K562 (cell line): ENCODE data around the gene COL4A1. TPM values are rescaled to one million over a fixed set of nuclear protein-coding genes. Genes with fewer than 3 reads are reported as not detected.

Experiments
- ATAC-seq: fragments of 200-7000 bp; cut with Tn5 transposase; 3 replicates; pipeline ENCODE4 v1.9.1; 2020; ENCODE audit warnings: moderate library complexity
- BruUV-seq: library from RNA; stranded (reverse); fragments of 400-500 nt; replicated peaks from 2 replicates; lab custom pipeline; 2021; lab: Mats Ljungman, UMichigan
- CTCF ChIA-PET: fragments of 300-600 bp; formaldehyde crosslinking; extraction: SDS; loops from one replicate; lab custom pipeline; 2021; ENCODE audit warnings: low intra/inter-chr PET ratio; lab: Yijun Ruan, JAX
- POLR2A ChIA-PET: fragments of 300-600, 350-650 bp; sonication (Branson Sonifier 250); formaldehyde crosslinking; extraction: SDS; loops from one replicate; lab custom pipeline; 2021; ENCODE audit warnings: antibody characterized with exemption, inconsistent platforms; lab: Yijun Ruan, JAX
- DNase-seq, 4 experiments: peaks; one replicate each; pipeline versions ENCODE4 v3.0.0 to v3.0.0-alpha.2; 2011 to 2018; ENCODE audit warnings: low spot score in 3 of 4, mixed read lengths in 3 of 4; ENCODE audit errors: extremely low read depth in 1 of 4
- FAIRE-seq: peaks from 2 replicates; lab custom pipeline; 2011; peaks lifted over from hg19 to GRCh38; lab: Jason Lieb, UNC
- H2AFZ ChIP-seq: 2 replicates; pipeline ENCODE4 v1.6.0; 2011; ENCODE audit warnings: low read depth, low read length, control low read depth, inconsistent platforms
- H3K27ac ChIP-seq: fragments of 200-600 bp; 3 replicates; pipeline ENCODE4 v1.8.0; 2011; ENCODE audit warnings: low read depth, mild to moderate bottlenecking, control low read depth, inconsistent platforms, low read length, moderate library complexity, mixed read lengths; ENCODE audit errors: extremely low read depth
- H3K27me3 ChIP-seq, 2 experiments: fragments of 300-600 bp in 1 of 2; 2 replicates in 1 of 2; 3 replicates in 1 of 2; pipeline versions ENCODE4 v1.6.0 to v1.8.0; 2011; ENCODE audit warnings: inconsistent platforms in 2 of 2, low read length in 2 of 2, mild to moderate bottlenecking in 1 of 2, mixed read lengths in 1 of 2, moderate library complexity in 1 of 2; ENCODE audit not compliant: control insufficient read depth in 2 of 2, insufficient read depth in 2 of 2
- H3K36me3 ChIP-seq: fragments of 300-600 bp; 3 replicates; pipeline ENCODE4 v1.8.0; 2011; ENCODE audit warnings: mild to moderate bottlenecking, low read length, inconsistent platforms; ENCODE audit not compliant: control insufficient read depth, insufficient read depth
- H3K4me1 ChIP-seq, 2 experiments: fragments of 200-600 bp in 1 of 2; replicated peaks in 1 of 2; 2 replicates in 1 of 2; 3 replicates in 1 of 2; pipeline versions ENCODE4 v1.5.1 to v1.8.0; 2011; ENCODE audit warnings: inconsistent platforms in 2 of 2, low read length in 2 of 2, mild to moderate bottlenecking in 1 of 2, mixed read lengths in 1 of 2, moderate library complexity in 1 of 2; ENCODE audit not compliant: control insufficient read depth in 2 of 2, insufficient read depth in 2 of 2
- H3K4me2 ChIP-seq: 2 replicates; pipeline ENCODE4 v1.6.1; 2011; ENCODE audit warnings: low read length, control low read depth, inconsistent platforms, mixed read lengths; ENCODE audit not compliant: insufficient read depth
- H3K4me3 ChIP-seq: fragments of 200-600 bp; sonication (generic), shearing (Covaris generic); 2 replicates; pipeline ENCODE4 v1.5.1; 2016; ENCODE audit warnings: control low read depth, inconsistent platforms
- H3K79me2 ChIP-seq: fragments of 200-600 bp; 3 replicates; pipeline ENCODE4 v1.8.0; 2011; ENCODE audit warnings: low read length, inconsistent platforms; ENCODE audit not compliant: control insufficient read depth, insufficient read depth
- H3K9ac ChIP-seq, 2 experiments: 2 replicates each; pipeline versions ENCODE4 v1.6.0 to v1.6.1; 2011; ENCODE audit warnings: low read depth in 2 of 2, low read length in 2 of 2, control low read depth in 1 of 2, inconsistent platforms in 1 of 2, mild to moderate bottlenecking in 1 of 2, mixed read lengths in 1 of 2; ENCODE audit not compliant: insufficient read depth in 1 of 2
- H3K9me1 ChIP-seq: one replicate; pipeline ENCODE4 v1.6.0; 2011; ENCODE audit warnings: inconsistent platforms, mild to moderate bottlenecking, low read length, moderate library complexity; ENCODE audit not compliant: control insufficient read depth, insufficient read depth
- H3K9me3 ChIP-seq: replicated peaks from 2 replicates; pipeline ENCODE4 v1.5.1; 2011; ENCODE audit warnings: low read depth, low read length, inconsistent platforms; ENCODE audit not compliant: control insufficient read depth, insufficient read depth
- H4K20me1 ChIP-seq: replicated peaks from 2 replicates; pipeline ENCODE4 v1.6.1; 2011; ENCODE audit warnings: low read length, inconsistent platforms, mixed read lengths; ENCODE audit not compliant: control insufficient read depth, insufficient read depth
- EP300 ChIP-seq: IDR thresholded peaks from 2 replicates; pipeline ENCODE4 v1.6.1; 2012; ENCODE audit warnings: low read length, improper control_type of control experiment
- PRMT5 ChIP-seq: sonication (generic); formaldehyde crosslinking; IDR thresholded peaks from 2 replicates; pipeline ENCODE4 v1.5.0; 2020; ENCODE audit warnings: missing genetic modification reagents
- RBFOX2 ChIP-seq: fragments of 200-400 bp; formaldehyde crosslinking; IDR thresholded peaks from 2 replicates; pipeline ENCODE4 v1.6.1; 2017; ENCODE audit warnings: low read depth, mild to moderate bottlenecking, low read length, moderate library complexity
- RFX5 ChIP-seq: IDR thresholded peaks from 2 replicates; pipeline ENCODE4 v1.6.1; 2011; ENCODE audit warnings: low read depth, mild to moderate bottlenecking, improper control_type of control experiment, low read length
- SNRNP70 ChIP-seq: fragments of 200-400 bp; formaldehyde crosslinking; optimal IDR thresholded peaks from 2 replicates; pipeline ENCODE3; 2017; ENCODE audit warnings: low read depth, low read length
- STAT5A ChIP-seq: IDR thresholded peaks from 2 replicates; pipeline ENCODE4 v1.6.1; 2012; ENCODE audit warnings: low read length, inconsistent platforms, borderline replicate concordance
- TAF1 ChIP-seq: IDR thresholded peaks from 2 replicates; pipeline ENCODE4 v1.6.1; 2011; ENCODE audit warnings: mild to moderate bottlenecking, low read length, moderate library complexity; ENCODE audit not compliant: insufficient read depth, control insufficient read depth, severe bottlenecking; ENCODE audit errors: extremely low read depth
- TCF15 ChIP-seq: fragments of 250-450 bp; sonication (Bioruptor Pico); IDR thresholded peaks from 2 replicates; pipeline ENCODE4 v1.8.0; 2022; ENCODE audit warnings: moderate library complexity, mild to moderate bottlenecking, inconsistent platforms
- ZNF436 ChIP-seq: fragments of 250-450, 450-650 bp; sonication (Bioruptor Pico); formaldehyde crosslinking; IDR thresholded peaks from 2 replicates; pipeline ENCODE4 v1.7.0; 2020; ENCODE audit warnings: mild to moderate bottlenecking
- ZNF644 ChIP-seq: fragments of 200-800 bp; sonication (Bioruptor generic); IDR thresholded peaks from 2 replicates; pipeline ENCODE4 v1.6.1; 2016; ENCODE audit warnings: low read depth, missing genetic modification characterization, missing compliant biosample characterization
- WGBS: fragments of 100-300 bp; shearing (Covaris generic); methylation state at CpG from one replicate; pipeline ENCODE4 v1.1.6; 2016; ENCODE audit warnings: low coverage, mixed read lengths; ENCODE audit not compliant: insufficient coverage; ENCODE audit errors: missing lambda C conversion rate; 5-methylcytosine and 5-hydroxymethylcytosine counted together
- in situ Hi-C: fragments of 300-500 bp; cut with MboI; formaldehyde crosslinking; loops from 4 replicates; pipeline ENCODE4 v1.15.0; 2018; ENCODE audit warnings: inconsistent platforms, mixed read lengths
- intact Hi-C: fragments of 100-400 bp; cut with micrococcal nuclease; formaldehyde crosslinking; loops from 2 replicates; pipeline ENCODE4 v1.14.2; 2022
- polyA plus RNA-seq, 8 experiments: library from polyadenylated mRNA; depleted of rRNA in 4 of 8; stranded (reverse) in 5 of 8; unstranded in 3 of 8; fragments of >200 nt; fragmentation: Nextera tagmentation in 2 of 8; fragmentation: Illumina TruSeq in 1 of 8; extraction: Ambion mirVana in 2 of 8; extraction: Trizol in 1 of 8; gene quantifications; 2 replicates each; pipeline versions ENCODE4 v1.2.1 to v1.2.3, GENCODE V29; 2011 to 2014; ENCODE audit warnings: inconsistent platforms in 1 of 8, missing spikeins in 1 of 8
- total RNA-seq, 7 experiments: library from RNA; depleted of rRNA in 6 of 7; stranded (reverse); fragments of >200 nt in 6 of 7; fragmentation: Illumina TruSeq in 2 of 7; extraction: Trizol in 2 of 7; gene quantifications; 2 replicates each; pipeline versions ENCODE4 v1.2.1 to v1.2.3, GENCODE V29; 2011 to 2021; ENCODE audit warnings: low replicate concordance in 1 of 7

COL4A1 gene
- total and polyA plus RNA-seq, 9 of the 15 experiments (the other 6 are each of a cell fraction or from before 2014, with no cell fraction given), result 0.35 TPM; not detected in 8

- BruUV-seq, result no TSS peak
- no peaks in the 10 kb centered on the region for H3K9me1 ChIP-seq
- no peak overlapping the region for H2AFZ ChIP-seq
- H3K27ac ChIP-seq, result no peak overlapping the region
- H3K4me2 ChIP-seq, result no peak overlapping the region
- H3K4me3 ChIP-seq, result no peak overlapping the region
- H3K27me3 ChIP-seq, result peaks cover 0 to 9% of the 10 kb centered on the region in 2 experiments; a peak in 2 of 5 replicates
- ATAC-seq, result no peak
- H3K79me2 ChIP-seq, result no peaks in the 10 kb centered on the region
- ChIA-PET POLR2A (no interaction called here), CTCF (interaction anchor here (0.7 kb wide), 1 partner anchor 8 kb away, joined by 4 read pairs; no protein-coding TSS in a partner anchor)
- TF ChIP-seq RBFOX2 (no peak), TAF1 (no peak), RFX5 (no peak), PRMT5 (no peak), SNRNP70 (no peak), TCF15 (CRISPR knock-in tag) (no peak), EP300 (no peak), ZNF644 (tag) (no peak), ZNF436 (no peak), STAT5A (no peak)
- intact Hi-C loops (no loop called here), in situ Hi-C loops (no loop called here)
- no peaks in the 10 kb centered on the region for H4K20me1 ChIP-seq
- no peaks in the 10 kb centered on the region for H3K9me3 ChIP-seq
- H3K36me3 ChIP-seq, result no peaks in the 10 kb centered on the region
- DNase-seq, result no peak
- no peak overlapping the region for H3K9ac ChIP-seq
- no peak for FAIRE-seq
- 0% methylated on average over 7 of the region's 9 CpGs for WGBS
- H3K4me1 ChIP-seq, result no peaks in the 10 kb centered on the region
These were observed 136.1 kb downstream of the COL4A1 start for GRCh38 chr13:110170882-110171281.
